A549 (cell line): ENCODE results near the gene PPM1H. TPM values are rescaled to one million over a fixed set of nuclear protein-coding genes. Genes with fewer than 3 reads are reported as not detected.

ENCODE experiments used
- ATAC-seq, 2 experiments: fragments of 200-7000 bp in 1 of 2; fragments of >200 bp in 1 of 2; cut with Nextera tagmentation in 1 of 2; cut with Tn5 transposase in 1 of 2; 3 replicates each; pipeline versions ENCODE4 v1.8.0 to v1.9.1; 2018 to 2020; ENCODE audit warnings: mild to moderate bottlenecking in 1 of 2, moderate library complexity in 1 of 2
- CTCF ChIA-PET: fragments of 300-600 bp; sonication (Branson Sonifier 250); formaldehyde crosslinking; extraction: SDS; loops from one replicate; lab custom pipeline; 2021; ENCODE audit warnings: antibody characterized with exemption, inconsistent platforms; lab: Yijun Ruan, JAX
- POLR2A ChIA-PET: fragments of 350-600 bp; formaldehyde crosslinking; extraction: SDS; loops from one replicate; lab custom pipeline; 2021; ENCODE audit warnings: antibody characterized with exemption, inconsistent platforms; lab: Yijun Ruan, JAX
- DNase-seq, 2 experiments: peaks; one replicate each; pipeline versions ENCODE4 v3.0.0 to v3.0.0-alpha.2; 2011 to 2016; ENCODE audit warnings: low read depth in 1 of 2, low spot score in 1 of 2
- FAIRE-seq: peaks from 2 replicates; lab custom pipeline; 2011; peaks lifted over from hg19 to GRCh38; lab: Jason Lieb, UNC
- H3K27ac ChIP-seq, 2 experiments: fragments of >200 bp; sonication (Bioruptor Twin); formaldehyde crosslinking; 3 replicates each; pipeline ENCODE4 v1.5.1; 2016 to 2017
- H3K4me1 ChIP-seq: fragments of >200 bp; sonication (Bioruptor Twin); formaldehyde crosslinking; 3 replicates; pipeline ENCODE4 v1.6.1; 2016
- H3K4me2 ChIP-seq: fragments of >200 bp; sonication (Bioruptor Twin); formaldehyde crosslinking; 3 replicates; pipeline ENCODE4 v1.6.1; 2016
- H3K4me3 ChIP-seq: fragments of >200 bp; sonication (Bioruptor Twin); formaldehyde crosslinking; 3 replicates; pipeline ENCODE4 v1.5.1; 2016
- H3K9me3 ChIP-seq: fragments of >200 bp; sonication (Bioruptor Twin); formaldehyde crosslinking; 3 replicates; pipeline ENCODE4 v1.6.1; 2016
- ATOH8 ChIP-seq: fragments of 250-450 bp; sonication (Bioruptor Pico); IDR thresholded peaks from 2 replicates; pipeline ENCODE4 v1.5.0; 2020; ENCODE audit warnings: low read depth, mild to moderate bottlenecking, moderate library complexity
- BHLHE40 ChIP-seq: IDR thresholded peaks from 2 replicates; pipeline ENCODE4 v1.6.1; 2012; ENCODE audit warnings: low read depth, low read length, inconsistent platforms
- CBX2 ChIP-seq: fragments of 200-600 bp; sonication (generic); IDR thresholded peaks from 2 replicates; pipeline ENCODE4 v1.6.1; 2016; ENCODE audit warnings: low read depth, mild to moderate bottlenecking, borderline replicate concordance
- CBX8 ChIP-seq: fragments of 200-600 bp; sonication (generic); IDR thresholded peaks from 2 replicates; pipeline ENCODE4 v1.6.1; 2016
- CEBPB ChIP-seq, 2 experiments: fragments of >200 bp in 1 of 2; sonication (Bioruptor Twin) in 1 of 2; formaldehyde crosslinking in 1 of 2; IDR thresholded peaks; 2 replicates each; pipeline ENCODE4 v1.6.1; 2012 to 2016
- CHD2 ChIP-seq: fragments of 150-350 bp; IDR thresholded peaks from 2 replicates; pipeline ENCODE4 v1.6.1; 2014; ENCODE audit warnings: low read length; ENCODE audit not compliant: partially characterized antibody
- CHD4 ChIP-seq: fragments of 200-600 bp; sonication (generic); IDR thresholded peaks from 2 replicates; pipeline ENCODE4 v1.6.1; 2016; ENCODE audit warnings: antibody characterized with exemption, mild to moderate bottlenecking, borderline replicate concordance
- CTCF ChIP-seq: fragments of >200 bp; sonication (Bioruptor Twin); formaldehyde crosslinking; IDR thresholded peaks from 3 replicates; pipeline ENCODE4 v1.5.1; 2016
- EHF ChIP-seq: fragments of 250-450 bp; sonication (Bioruptor Pico); IDR thresholded peaks from 2 replicates; pipeline ENCODE4 v1.5.0; 2020; ENCODE audit warnings: mild to moderate bottlenecking
- ELK1 ChIP-seq: fragments of 150-350 bp; IDR thresholded peaks from 2 replicates; pipeline ENCODE4 v1.6.1; 2014; ENCODE audit warnings: low read depth, mild to moderate bottlenecking, low read length
- EP300 ChIP-seq, 2 experiments: fragments of >200 bp; sonication (Bioruptor Twin); formaldehyde crosslinking; IDR thresholded peaks; 2 replicates in 1 of 2; 3 replicates in 1 of 2; pipeline ENCODE4 v1.6.1; 2016 to 2017
- FOSL2 ChIP-seq, 2 experiments: fragments of 450-650 bp in 1 of 2; fragments of >200 bp in 1 of 2; sonication (Bioruptor Twin) in 1 of 2; formaldehyde crosslinking; IDR thresholded peaks; 2 replicates each; pipeline versions ENCODE4 v1.5.0 to v1.6.1; 2016 to 2020; ENCODE audit warnings: mild to moderate bottlenecking in 1 of 2, moderate library complexity in 1 of 2
- GATA3 ChIP-seq: IDR thresholded peaks from 2 replicates; pipeline ENCODE4 v1.6.1; 2012; ENCODE audit warnings: borderline replicate concordance
- HMGXB4 ChIP-seq: fragments of 250-450 bp; sonication (Bioruptor Pico); IDR thresholded peaks from 2 replicates; pipeline ENCODE4 v1.5.0; 2021; ENCODE audit warnings: mild to moderate bottlenecking, moderate library complexity, borderline replicate concordance
- HOXA7 ChIP-seq: fragments of 250-450 bp; sonication (Bioruptor Pico); IDR thresholded peaks from 2 replicates; pipeline ENCODE4 v1.5.0; 2020; ENCODE audit warnings: mild to moderate bottlenecking, moderate library complexity
- HOXB13 ChIP-seq: fragments of 250-450 bp; sonication (Bioruptor Pico); IDR thresholded peaks from 2 replicates; pipeline ENCODE4 v1.5.0; 2020; ENCODE audit warnings: low read depth, mild to moderate bottlenecking, moderate library complexity
- HOXB5 ChIP-seq: fragments of 250-450 bp; sonication (Bioruptor Pico); IDR thresholded peaks from 2 replicates; pipeline ENCODE4 v1.5.0; 2020; ENCODE audit warnings: mild to moderate bottlenecking, moderate library complexity
- JUN ChIP-seq, 2 experiments: fragments of >200 bp; sonication (Bioruptor Twin); formaldehyde crosslinking; IDR thresholded peaks; 2 replicates in 1 of 2; 3 replicates in 1 of 2; pipeline ENCODE4 v1.6.1; 2016 to 2017
- JUNB ChIP-seq: fragments of >200 bp; sonication (Bioruptor Twin); formaldehyde crosslinking; IDR thresholded peaks from 2 replicates; pipeline ENCODE4 v1.6.1; 2016
- KDM1A ChIP-seq: fragments of 200-600 bp; sonication (generic); IDR thresholded peaks from 2 replicates; pipeline ENCODE4 v1.6.1; 2016; ENCODE audit warnings: low read depth, mild to moderate bottlenecking
- KDM5A ChIP-seq: fragments of 200-600 bp; sonication (generic); IDR thresholded peaks from 2 replicates; pipeline ENCODE4 v1.6.1; 2016; ENCODE audit warnings: antibody characterized with exemption, mild to moderate bottlenecking
- MAX ChIP-seq: IDR thresholded peaks from 2 replicates; pipeline ENCODE4 v1.6.1; 2012
- MYC ChIP-seq: IDR thresholded peaks from 2 replicates; pipeline ENCODE4 v1.6.1; 2012; ENCODE audit warnings: mild to moderate bottlenecking, inconsistent platforms, low read length, improper control_type of control experiment, borderline replicate concordance
- PBX3 ChIP-seq: IDR thresholded peaks from 2 replicates; pipeline ENCODE4 v1.6.1; 2012
- POLR2A ChIP-seq: IDR thresholded peaks from 2 replicates; pipeline ENCODE4 v1.6.1; 2012; ENCODE audit warnings: mild to moderate bottlenecking, low read length
- POLR2AphosphoS2 ChIP-seq: conservative IDR thresholded peaks from 2 replicates; pipeline ENCODE4 v1.6.1; 2012; ENCODE audit warnings: low read length, improper control_type of control experiment, inconsistent platforms
- RARB ChIP-seq: fragments of 250-450 bp; sonication (Bioruptor Pico); IDR thresholded peaks from 2 replicates; pipeline ENCODE4 v1.8.0; 2021; ENCODE audit warnings: mild to moderate bottlenecking, moderate library complexity
- RNF2 ChIP-seq: fragments of 200-600 bp; sonication (generic); IDR thresholded peaks from 2 replicates; pipeline ENCODE4 v1.6.1; 2016; ENCODE audit warnings: low read depth, mild to moderate bottlenecking, antibody characterized with exemption, moderate library complexity, borderline replicate concordance
- SMC3 ChIP-seq: fragments of >200 bp; sonication (Bioruptor Twin); formaldehyde crosslinking; IDR thresholded peaks from 3 replicates; pipeline ENCODE4 v1.6.1; 2018; ENCODE audit warnings: inconsistent platforms
- TP53 ChIP-seq: fragments of 250-450 bp; sonication (Bioruptor Pico); IDR thresholded peaks from 2 replicates; pipeline ENCODE4 v1.5.0; 2021; ENCODE audit warnings: mild to moderate bottlenecking, moderate library complexity
- ZC3H11A ChIP-seq: fragments of 450-650 bp; IDR thresholded peaks from 2 replicates; pipeline ENCODE4 v1.6.1; 2014; ENCODE audit warnings: antibody characterized with exemption, mild to moderate bottlenecking
- ZNF302 ChIP-seq: fragments of 250-450 bp; sonication (Bioruptor Pico); IDR thresholded peaks from 2 replicates; pipeline ENCODE4 v1.9.0; 2021; ENCODE audit warnings: inconsistent platforms, mild to moderate bottlenecking, moderate library complexity
- WGBS: methylation state at CpG from one replicate; pipeline ENCODE4 v1.1.6; 2017; ENCODE audit errors: missing lambda C conversion rate; 5-methylcytosine and 5-hydroxymethylcytosine counted together
- polyA plus RNA-seq, 4 experiments: library from polyadenylated mRNA; depleted of rRNA in 3 of 4; stranded (reverse); fragments of >200 nt; fragmentation: RNase III in 1 of 4; extraction: RNeasy Plus Mini Kit Qiagen cat#74134 plus additional on column Dnase treatment in 1 of 4; gene quantifications; 2 replicates in 3 of 4; 3 replicates in 1 of 4; pipeline ENCODE4 v1.2.3, GENCODE V29; 2011 to 2017

The PPM1H gene
- polyA plus RNA-seq, 2 of the 4 experiments (the other 2 are of a cell fraction): 7.8 TPM

- Histone ChIP-seq H3K27ac (peak overlapping the region; percentile 98), H3K4me2 (peak overlapping the region; percentile 84)
- TF ChIP-seq EP300 (IDR thresholded peaks at IDR 0.05): no peak
- TF ChIP-seq POLR2A: peak; percentile 24; the same call in 1 of the 2 replicates
- TF ChIP-seq HOXB13 (CRISPR knock-in tag): no peak
- TF ChIP-seq GATA3: peak; percentile 25; the same call in 1 of the 2 replicates
- TF ChIP-seq HMGXB4 (CRISPR knock-in tag): no peak
- TF ChIP-seq RARB (CRISPR knock-in tag): no peak
- no peak for TF ChIP-seq ELK1
- TF ChIP-seq MYC: no peak
- TF ChIP-seq CHD4: no peak
- TF ChIP-seq ZC3H11A: no peak
- TF ChIP-seq ATOH8: no peak
- no peak for TF ChIP-seq BHLHE40
- no peak for TF ChIP-seq CBX2
- peak in 1 of 2 experiments; percentile 23; a peak in 1 of 4 replicates for TF ChIP-seq CEBPB (IDR thresholded peaks at IDR 0.05)
- no peak for TF ChIP-seq RNF2
- TF ChIP-seq KDM1A: no peak
- TF ChIP-seq FOSL2 (IDR thresholded peaks at IDR 0.05): no peak
- no peak for TF ChIP-seq FOSL2 (CRISPR knock-in tag; IDR thresholded peaks at IDR 0.05)
- TF ChIP-seq CTCF: no peak
- no peak for TF ChIP-seq EHF (CRISPR knock-in tag)
- no peak for TF ChIP-seq HOXB5 (CRISPR knock-in tag)
- TF ChIP-seq CHD2: no peak
- no peak for TF ChIP-seq MAX
- no peak for TF ChIP-seq KDM5A
- peak in 1 of 2 experiments; percentile 80; a peak in 3 of 5 replicates for TF ChIP-seq JUN (IDR thresholded peaks at IDR 0.05)
- no peak for TF ChIP-seq ZNF302
- no peak for TF ChIP-seq CBX8
- TF ChIP-seq JUNB: no peak
- 0 out of 2 replicates have a peak, but pooled peaks have one; percentile 17 for TF ChIP-seq HOXA7 (CRISPR knock-in tag)
- no peak for TF ChIP-seq PBX3
- no peak for TF ChIP-seq SMC3
- peak; percentile 63; the same call in 1 of the 2 replicates for TF ChIP-seq POLR2AphosphoS2
- TF ChIP-seq TP53 (CRISPR knock-in tag): no peak
These were observed 328.3 kb downstream of the PPM1H start for GRCh38 chr12:62606654-62607053.

More at GRCh38 chr12:62606654-62607053, 328.3 kb downstream of the PPM1H start:
- peak in 1 of 2 experiments; percentile 54 for DNase-seq
- FAIRE-seq: no peak
- H3K9me3 ChIP-seq: no peaks in the 10 kb centered on the region
- peaks cover 48% of the 10 kb centered on the region for H3K4me1 ChIP-seq
- peak in 1 of 2 experiments; percentile 0; a peak in 1 of 6 replicates for ATAC-seq
- ChIA-PET POLR2A (interaction anchor here (0.6 to 3.0 kb wide), 9 partner anchors 9 to 188 kb away, joined by 3 to 26 read pairs (median 6); no protein-coding TSS in a partner anchor), CTCF (interaction anchor here (1.1 to 3.1 kb wide), 10 partner anchors 10 to 192 kb away, joined by 3 to 25 read pairs (median 5); no protein-coding TSS in a partner anchor)
- 91% methylated on average over 1 of the region's 1 CpG for WGBS
- H3K4me3 ChIP-seq: peak overlapping the region; percentile 65; the same call in 1 of the 3 replicates
